HCT116 (cell line): ENCODE measurements around the gene PRKN. TPM values are rescaled to one million over a fixed set of nuclear protein-coding genes. Genes with fewer than 3 reads are reported as not detected.

Experiments
- ATAC-seq: fragments of 200-7000 bp; cut with Tn5 transposase; 2 replicates; pipeline ENCODE4 v1.9.1; 2020; ENCODE audit warnings: mild to moderate bottlenecking, moderate library complexity
- BruUV-seq: library from RNA; stranded (reverse); fragments of 400-500 nt; replicated peaks from 2 replicates; lab custom pipeline; 2021; lab: Mats Ljungman, UMichigan
- CTCF ChIA-PET: fragments of 300-600 bp; sonication (Branson Sonifier 250); formaldehyde crosslinking; loops from one replicate; lab custom pipeline; 2021; ENCODE audit warnings: antibody characterized with exemption; lab: Charles Lee
- POLR2A ChIA-PET: fragments of 300-600, 350-600 bp; sonication (Branson Sonifier 250); formaldehyde crosslinking; loops from one replicate; lab custom pipeline; 2021; ENCODE audit warnings: antibody characterized with exemption; lab: Charles Lee
- RAD21 ChIA-PET, 2 experiments: fragments of 300-600 bp; sonication (Branson Sonifier 250); formaldehyde crosslinking; loops; one replicate each; lab custom pipeline; 2023; ENCODE audit warnings: low total read pairs in 2 of 2; ENCODE audit not compliant: uncharacterized antibody in 2 of 2, unreplicated experiment in 2 of 2, low non-redundant PET in 1 of 2; lab: Charles Lee
- DNase-seq: peaks from one replicate; pipeline ENCODE4 v3.0.0-alpha.2; 2010; ENCODE audit warnings: low read depth, low spot score
- H2AFZ ChIP-seq: fragments of 200-600 bp; shearing (Covaris generic), sonication (generic); 2 replicates; pipeline ENCODE4 v1.6.1; 2017; ENCODE audit warnings: low read depth, mixed run types, mixed read lengths, antibody characterized with exemption, low read length; ENCODE audit not compliant: poor library complexity, severe bottlenecking
- H3K27ac ChIP-seq: 2 replicates; pipeline ENCODE4 v1.5.1; 2012; ENCODE audit warnings: low read depth, low read length
- H3K27me3 ChIP-seq: fragments of 200-600 bp; sonication (generic); 2 replicates; pipeline ENCODE4 v1.6.1; 2016; ENCODE audit warnings: mixed run types, low read length, mixed read lengths; ENCODE audit not compliant: insufficient read depth
- H3K36me3 ChIP-seq, 2 experiments: fragments of 200-500 bp in 1 of 2; fragments of 200-600 bp in 1 of 2; sonication (Bioruptor generic) in 1 of 2; sonication (generic) in 1 of 2; 2 replicates each; pipeline versions ENCODE4 v1.5.1 to v1.6.1; 2014 to 2016; ENCODE audit warnings: low read length in 2 of 2, inconsistent platforms in 1 of 2, mixed read lengths in 1 of 2, mixed run types in 1 of 2; ENCODE audit not compliant: insufficient read depth in 2 of 2, control insufficient read depth in 1 of 2
- H3K4me1 ChIP-seq, 2 experiments: fragments of 200-600 bp in 1 of 2; sonication (generic) in 1 of 2; 2 replicates each; pipeline versions ENCODE4 v1.5.1 to v1.6.1; 2012 to 2017; ENCODE audit warnings: low read length in 2 of 2, inconsistent platforms in 1 of 2, mild to moderate bottlenecking in 1 of 2, mixed read lengths in 1 of 2, mixed run types in 1 of 2, moderate library complexity in 1 of 2; ENCODE audit not compliant: insufficient read depth in 2 of 2, control insufficient read depth in 1 of 2
- H3K4me2 ChIP-seq: fragments of 200-600 bp; sonication (generic); 2 replicates; pipeline ENCODE4 v1.6.1; 2017; ENCODE audit warnings: mixed run types, low read length, mixed read lengths
- H3K4me3 ChIP-seq, 2 experiments: fragments of 200-600 bp in 1 of 2; sonication (generic) in 1 of 2; replicated peaks in 1 of 2; 2 replicates each; pipeline ENCODE4 v1.5.1; 2011 to 2016; ENCODE audit warnings: low read length in 2 of 2, control low read depth in 1 of 2, low read depth in 1 of 2, mild to moderate bottlenecking in 1 of 2, mixed read lengths in 1 of 2, mixed run types in 1 of 2
- H3K79me2 ChIP-seq: fragments of 200-600 bp; sonication (generic); 2 replicates; pipeline ENCODE4 v1.6.1; 2017; ENCODE audit warnings: mild to moderate bottlenecking, mixed run types, low read length, moderate library complexity, mixed read lengths; ENCODE audit not compliant: insufficient read depth
- H3K9ac ChIP-seq: fragments of 200-600 bp; sonication (generic); 2 replicates; pipeline ENCODE4 v1.6.1; 2016; ENCODE audit warnings: low read length, mixed read lengths
- H3K9me2 ChIP-seq: fragments of 200-600 bp; sonication (generic), shearing (Covaris generic); 2 replicates; pipeline ENCODE4 v1.6.1; 2017; ENCODE audit warnings: mixed run types, mild to moderate bottlenecking, moderate library complexity; ENCODE audit not compliant: insufficient read depth
- H3K9me3 ChIP-seq, 2 experiments: fragments of 200-500 bp in 1 of 2; fragments of 200-600 bp in 1 of 2; sonication (Bioruptor generic) in 1 of 2; sonication (generic) in 1 of 2; 2 replicates each; pipeline ENCODE4 v1.6.1; 2014 to 2017; ENCODE audit warnings: low read length in 2 of 2, mixed read lengths in 2 of 2, inconsistent platforms in 1 of 2, low read depth in 1 of 2, mild to moderate bottlenecking in 1 of 2, mixed run types in 1 of 2, moderate library complexity in 1 of 2; ENCODE audit not compliant: control insufficient read depth in 1 of 2, insufficient read depth in 1 of 2
- H4K20me1 ChIP-seq: fragments of 200-600 bp; sonication (generic), shearing (Covaris generic); 2 replicates; pipeline ENCODE4 v1.6.1; 2017; ENCODE audit warnings: mixed run types, mild to moderate bottlenecking, moderate library complexity; ENCODE audit not compliant: insufficient read depth
- CBX3 ChIP-seq: IDR thresholded peaks from 2 replicates; pipeline ENCODE4 v1.6.1; 2012; ENCODE audit warnings: low read depth
- CEBPB ChIP-seq: IDR thresholded peaks from 2 replicates; pipeline ENCODE4 v1.6.1; 2012; ENCODE audit warnings: low read depth
- ELF1 ChIP-seq: IDR thresholded peaks from 2 replicates; pipeline ENCODE4 v1.6.1; 2012; ENCODE audit warnings: low read depth, borderline replicate concordance
- EZH2 ChIP-seq: fragments of 200-600 bp; sonication (generic); IDR thresholded peaks from 2 replicates; pipeline ENCODE4 v1.6.1; 2017; ENCODE audit warnings: antibody characterized with exemption, mixed run types
- POLR2A ChIP-seq: IDR thresholded peaks from 2 replicates; pipeline ENCODE4 v1.7.0; 2011; ENCODE audit warnings: borderline replicate concordance; ENCODE audit not compliant: insufficient read depth, insufficient read length; ENCODE audit errors: extremely low read depth
- RAD21 ChIP-seq: IDR thresholded peaks from 2 replicates; pipeline ENCODE4 v1.6.1; 2012; ENCODE audit warnings: low read depth, mild to moderate bottlenecking
- SP1 ChIP-seq: IDR thresholded peaks from 2 replicates; pipeline ENCODE4 v1.6.1; 2012; ENCODE audit warnings: low read depth
- YY1 ChIP-seq: IDR thresholded peaks from 2 replicates; pipeline ENCODE4 v1.6.1; 2011; ENCODE audit warnings: low read length, low read depth, moderate library complexity, mild to moderate bottlenecking; ENCODE audit not compliant: insufficient replicate concordance; ENCODE audit errors: extremely low read depth
- ZNF274 ChIP-seq: fragments of 200-500 bp; sonication (Bioruptor generic); IDR thresholded peaks from 2 replicates; pipeline ENCODE4 v1.6.1; 2014; ENCODE audit warnings: mild to moderate bottlenecking, low read depth, low read length, inconsistent platforms
- intact Hi-C: fragments of 100-400 bp; cut with micrococcal nuclease; formaldehyde crosslinking; loops from 2 replicates; pipeline ENCODE4 v1.10.0; 2022
- total RNA-seq: library from RNA; stranded (reverse); gene quantifications from one replicate; pipeline ENCODE4 v1.2.1, GENCODE V29; 2021; ENCODE audit not compliant: unreplicated experiment
- TF ChIP-seq, protein P1 (sequence below): IDR thresholded peaks from 2 replicates; pipeline ENCODE4 v1.6.1; 2012; ENCODE audit warnings: low read depth
- TF ChIP-seq, protein P2 (sequence below): IDR thresholded peaks from 2 replicates; pipeline ENCODE4 v1.6.1; 2012
- TF ChIP-seq, protein P3 (sequence below): IDR thresholded peaks from 2 replicates; pipeline ENCODE4 v1.6.1; 2011; ENCODE audit warnings: mild to moderate bottlenecking, low read length, moderate library complexity; ENCODE audit not compliant: insufficient replicate concordance; ENCODE audit errors: extremely low read depth

PRKN gene
- total RNA-seq, 1 experiment from 2014 or later = 2.6 TPM

DNA sequence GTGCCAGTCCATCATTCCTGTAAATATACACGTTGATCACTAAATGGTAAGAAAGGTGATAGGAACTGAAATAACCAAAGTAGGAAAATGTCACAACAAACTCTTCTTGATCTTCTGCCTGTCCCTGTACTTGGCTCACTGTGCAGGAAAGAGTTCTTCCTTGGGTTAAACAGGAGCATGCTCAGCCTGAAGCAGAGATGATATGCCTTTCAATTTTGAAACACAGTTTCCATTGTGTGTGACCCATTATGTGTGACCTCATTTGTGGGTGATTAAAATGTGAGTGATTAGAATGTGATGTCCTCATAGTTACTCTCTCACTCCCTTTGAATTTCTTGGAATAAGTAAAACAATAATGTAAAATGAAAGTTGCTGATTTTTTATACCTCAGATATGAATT, 1026.5 kb downstream of the PRKN start:
- Histone ChIP-seq H4K20me1 (no peaks in the 10 kb centered on the region), H3K9me2 (no peaks in the 10 kb centered on the region), H3K4me3 (no peak overlapping the region)
- ChIA-PET CTCF (no interaction called here), RAD21 (no interaction called here)
- no peak for TF ChIP-seq CBX3
- TF ChIP-seq, protein P1, sequence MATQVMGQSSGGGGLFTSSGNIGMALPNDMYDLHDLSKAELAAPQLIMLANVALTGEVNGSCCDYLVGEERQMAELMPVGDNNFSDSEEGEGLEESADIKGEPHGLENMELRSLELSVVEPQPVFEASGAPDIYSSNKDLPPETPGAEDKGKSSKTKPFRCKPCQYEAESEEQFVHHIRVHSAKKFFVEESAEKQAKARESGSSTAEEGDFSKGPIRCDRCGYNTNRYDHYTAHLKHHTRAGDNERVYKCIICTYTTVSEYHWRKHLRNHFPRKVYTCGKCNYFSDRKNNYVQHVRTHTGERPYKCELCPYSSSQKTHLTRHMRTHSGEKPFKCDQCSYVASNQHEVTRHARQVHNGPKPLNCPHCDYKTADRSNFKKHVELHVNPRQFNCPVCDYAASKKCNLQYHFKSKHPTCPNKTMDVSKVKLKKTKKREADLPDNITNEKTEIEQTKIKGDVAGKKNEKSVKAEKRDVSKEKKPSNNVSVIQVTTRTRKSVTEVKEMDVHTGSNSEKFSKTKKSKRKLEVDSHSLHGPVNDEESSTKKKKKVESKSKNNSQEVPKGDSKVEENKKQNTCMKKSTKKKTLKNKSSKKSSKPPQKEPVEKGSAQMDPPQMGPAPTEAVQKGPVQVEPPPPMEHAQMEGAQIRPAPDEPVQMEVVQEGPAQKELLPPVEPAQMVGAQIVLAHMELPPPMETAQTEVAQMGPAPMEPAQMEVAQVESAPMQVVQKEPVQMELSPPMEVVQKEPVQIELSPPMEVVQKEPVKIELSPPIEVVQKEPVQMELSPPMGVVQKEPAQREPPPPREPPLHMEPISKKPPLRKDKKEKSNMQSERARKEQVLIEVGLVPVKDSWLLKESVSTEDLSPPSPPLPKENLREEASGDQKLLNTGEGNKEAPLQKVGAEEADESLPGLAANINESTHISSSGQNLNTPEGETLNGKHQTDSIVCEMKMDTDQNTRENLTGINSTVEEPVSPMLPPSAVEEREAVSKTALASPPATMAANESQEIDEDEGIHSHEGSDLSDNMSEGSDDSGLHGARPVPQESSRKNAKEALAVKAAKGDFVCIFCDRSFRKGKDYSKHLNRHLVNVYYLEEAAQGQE = no peak
- TF ChIP-seq ZNF274 = no peak
- TF ChIP-seq, protein P2, sequence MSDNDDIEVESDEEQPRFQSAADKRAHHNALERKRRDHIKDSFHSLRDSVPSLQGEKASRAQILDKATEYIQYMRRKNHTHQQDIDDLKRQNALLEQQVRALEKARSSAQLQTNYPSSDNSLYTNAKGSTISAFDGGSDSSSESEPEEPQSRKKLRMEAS = no peak
- no peak for TF ChIP-seq RAD21
- no peak for TF ChIP-seq ELF1
- no peak for TF ChIP-seq POLR2A
- no peak for TF ChIP-seq YY1
- no peak for TF ChIP-seq CEBPB
- no peak for TF ChIP-seq SP1
- no peak for TF ChIP-seq EZH2
- TF ChIP-seq, protein P3, sequence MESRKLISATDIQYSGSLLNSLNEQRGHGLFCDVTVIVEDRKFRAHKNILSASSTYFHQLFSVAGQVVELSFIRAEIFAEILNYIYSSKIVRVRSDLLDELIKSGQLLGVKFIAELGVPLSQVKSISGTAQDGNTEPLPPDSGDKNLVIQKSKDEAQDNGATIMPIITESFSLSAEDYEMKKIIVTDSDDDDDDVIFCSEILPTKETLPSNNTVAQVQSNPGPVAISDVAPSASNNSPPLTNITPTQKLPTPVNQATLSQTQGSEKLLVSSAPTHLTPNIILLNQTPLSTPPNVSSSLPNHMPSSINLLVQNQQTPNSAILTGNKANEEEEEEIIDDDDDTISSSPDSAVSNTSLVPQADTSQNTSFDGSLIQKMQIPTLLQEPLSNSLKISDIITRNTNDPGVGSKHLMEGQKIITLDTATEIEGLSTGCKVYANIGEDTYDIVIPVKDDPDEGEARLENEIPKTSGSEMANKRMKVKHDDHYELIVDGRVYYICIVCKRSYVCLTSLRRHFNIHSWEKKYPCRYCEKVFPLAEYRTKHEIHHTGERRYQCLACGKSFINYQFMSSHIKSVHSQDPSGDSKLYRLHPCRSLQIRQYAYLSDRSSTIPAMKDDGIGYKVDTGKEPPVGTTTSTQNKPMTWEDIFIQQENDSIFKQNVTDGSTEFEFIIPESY = no peak
- TF ChIP-seq, all 23 proteins: peak for 0
- H2AFZ ChIP-seq = no peak overlapping the region
- no peaks in the 10 kb centered on the region for H3K9me3 ChIP-seq
- ATAC-seq (no peak), DNase-seq (no peak)
- POLR2A ChIA-PET = no interaction called here
- H3K9ac ChIP-seq = no peak overlapping the region
- intact Hi-C loops = no loop called here
- no peak overlapping the region for H3K27ac ChIP-seq
- H3K79me2 ChIP-seq = no peaks in the 10 kb centered on the region
- no peaks in the 10 kb centered on the region for H3K27me3 ChIP-seq
- no TSS peak for BruUV-seq
- no peaks in the 10 kb centered on the region for H3K4me1 ChIP-seq
- no peak overlapping the region for H3K4me2 ChIP-seq
- H3K36me3 ChIP-seq = no peaks in the 10 kb centered on the region
